Nephron (organoid): Measurements from ENCODE around the gene CD101.
A peak's percentile ranks its signal among the peaks of the same experiment; 100 is the strongest.
"Not testable (repeated sequence)": the region's sequence is repeated elsewhere in the genome, so short reads cannot be mapped to it uniquely, and the experiment has no call there.

Experiments
- H3K27ac Mint-ChIP-seq, 3 experiments: 2 replicates each; pipeline ENCODE4 v1.8.0; 2020; ENCODE audit warnings: mixed read lengths in 3 of 3, mild to moderate bottlenecking in 2 of 3, moderate library complexity in 1 of 3
- H3K27me3 Mint-ChIP-seq: 2 replicates; pipeline ENCODE4 v1.8.0; 2021; ENCODE audit warnings: low read depth, mild to moderate bottlenecking, moderate library complexity, mixed read lengths
- H3K36me3 Mint-ChIP-seq: 2 replicates; pipeline ENCODE4 v1.8.0; 2020; ENCODE audit warnings: low read depth, mixed read lengths
- H3K4me1 Mint-ChIP-seq: 2 replicates; pipeline ENCODE4 v1.8.0; 2020; ENCODE audit warnings: mixed read lengths
- H3K4me3 Mint-ChIP-seq, 3 experiments: 2 replicates each; pipeline ENCODE4 v1.8.0; 2020; ENCODE audit warnings: mild to moderate bottlenecking in 3 of 3, mixed read lengths in 3 of 3, moderate library complexity in 2 of 3
- H3K9me3 Mint-ChIP-seq: 2 replicates; pipeline ENCODE4 v1.8.0; 2020; ENCODE audit warnings: mixed read lengths
- TF ChIP-seq, protein P1 (sequence below), 3 experiments: fragments of 200-600 bp; sonication (generic); IDR thresholded peaks; one replicate each; pipeline ENCODE4 v1.5.0; 2021; ENCODE audit warnings: antibody characterized with exemption in 3 of 3; ENCODE audit not compliant: unreplicated experiment in 3 of 3

CD101 gene

DNA sequence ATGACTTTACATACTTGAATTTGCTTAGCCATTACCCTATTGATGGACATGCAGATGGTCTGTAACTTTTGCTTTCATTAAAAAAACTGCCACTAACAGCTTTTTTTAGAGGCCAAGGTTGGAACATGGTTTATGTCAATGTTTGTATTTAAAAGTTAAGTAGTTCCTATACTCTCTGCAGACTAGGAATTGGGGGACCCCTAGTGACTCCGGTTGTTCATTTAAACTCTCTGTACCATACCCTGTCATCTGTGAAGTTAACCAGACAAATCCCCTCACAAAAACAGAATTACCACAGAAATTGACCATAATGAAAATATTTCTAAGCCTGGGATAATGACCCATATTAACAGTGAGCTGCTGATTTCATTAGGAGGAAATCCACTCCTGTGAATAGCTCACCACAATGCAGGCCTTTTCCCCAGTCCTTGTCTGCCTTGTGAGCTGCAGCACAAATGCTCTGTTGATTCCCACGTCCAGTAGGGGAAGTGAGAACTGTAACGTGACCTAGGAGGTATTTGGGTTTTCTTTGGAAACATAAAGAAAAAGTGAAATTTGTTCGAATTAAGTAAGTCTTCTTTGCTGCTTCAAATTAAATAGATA, 30.2 kb upstream of the CD101 start:
- H3K4me3 Mint-ChIP-seq: no peak overlapping the region
- H3K27ac Mint-ChIP-seq: peak overlapping the region in 1 of 3 experiments; percentile 69
- peaks cover 26% of the 10 kb centered on the region for H3K9me3 Mint-ChIP-seq
- TF ChIP-seq, protein P1, sequence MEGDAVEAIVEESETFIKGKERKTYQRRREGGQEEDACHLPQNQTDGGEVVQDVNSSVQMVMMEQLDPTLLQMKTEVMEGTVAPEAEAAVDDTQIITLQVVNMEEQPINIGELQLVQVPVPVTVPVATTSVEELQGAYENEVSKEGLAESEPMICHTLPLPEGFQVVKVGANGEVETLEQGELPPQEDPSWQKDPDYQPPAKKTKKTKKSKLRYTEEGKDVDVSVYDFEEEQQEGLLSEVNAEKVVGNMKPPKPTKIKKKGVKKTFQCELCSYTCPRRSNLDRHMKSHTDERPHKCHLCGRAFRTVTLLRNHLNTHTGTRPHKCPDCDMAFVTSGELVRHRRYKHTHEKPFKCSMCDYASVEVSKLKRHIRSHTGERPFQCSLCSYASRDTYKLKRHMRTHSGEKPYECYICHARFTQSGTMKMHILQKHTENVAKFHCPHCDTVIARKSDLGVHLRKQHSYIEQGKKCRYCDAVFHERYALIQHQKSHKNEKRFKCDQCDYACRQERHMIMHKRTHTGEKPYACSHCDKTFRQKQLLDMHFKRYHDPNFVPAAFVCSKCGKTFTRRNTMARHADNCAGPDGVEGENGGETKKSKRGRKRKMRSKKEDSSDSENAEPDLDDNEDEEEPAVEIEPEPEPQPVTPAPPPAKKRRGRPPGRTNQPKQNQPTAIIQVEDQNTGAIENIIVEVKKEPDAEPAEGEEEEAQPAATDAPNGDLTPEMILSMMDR (IDR thresholded peaks at IDR 0.05; ENCODE audit: unreplicated experiment in 3 of 3): no peak
- H3K4me1 Mint-ChIP-seq: no peaks in the 10 kb centered on the region
- peaks cover 86% of the 10 kb centered on the region for H3K36me3 Mint-ChIP-seq
- no peaks in the 10 kb centered on the region for H3K27me3 Mint-ChIP-seq

DNA sequence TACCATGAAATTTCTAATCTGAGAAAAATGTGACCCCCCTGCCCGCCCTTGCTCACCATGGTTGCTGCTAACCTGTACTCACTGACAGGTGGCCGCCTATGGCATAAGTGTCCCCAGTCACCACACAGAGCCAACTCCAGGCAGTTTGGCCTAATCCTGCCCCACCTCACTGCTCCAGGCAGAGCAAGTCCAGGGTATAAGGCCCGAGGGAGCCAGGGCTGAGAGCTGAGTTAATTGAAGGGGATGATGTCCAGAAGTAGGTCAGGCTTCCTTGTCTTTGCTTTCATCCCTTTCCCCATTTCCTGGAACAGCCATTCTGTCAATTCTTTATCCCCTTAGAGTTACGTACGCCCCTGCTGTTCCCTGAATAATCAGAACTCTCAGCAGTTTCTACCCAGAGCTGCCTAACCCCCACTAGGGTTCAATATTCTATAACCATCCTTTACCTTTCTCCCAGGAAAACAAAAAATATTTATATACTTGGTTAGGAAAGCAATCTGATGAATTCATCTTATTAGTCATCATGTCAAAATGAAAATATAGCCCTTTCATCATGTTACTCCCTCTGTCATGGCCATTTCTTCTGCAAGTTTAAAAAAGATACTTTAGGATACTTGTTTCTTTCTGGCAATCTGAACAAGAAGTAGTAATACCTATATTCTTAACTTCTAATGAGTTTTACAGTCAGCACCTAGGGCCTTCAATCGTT, 29.4 kb upstream of the CD101 start:
- Mint-ChIP-seq H3K27ac (peak overlapping the region in 2 of 3 experiments; percentile 49 to 69), H3K9me3 (peaks cover 29% of the 10 kb centered on the region), H3K27me3 (no peaks in the 10 kb centered on the region), H3K36me3 (peaks cover 87% of the 10 kb centered on the region), H3K4me3 (no peak overlapping the region), H3K4me1 (no peaks in the 10 kb centered on the region)
- TF ChIP-seq, protein P1 (IDR thresholded peaks at IDR 0.05; ENCODE audit: unreplicated experiment in 3 of 3): no peak

DNA sequence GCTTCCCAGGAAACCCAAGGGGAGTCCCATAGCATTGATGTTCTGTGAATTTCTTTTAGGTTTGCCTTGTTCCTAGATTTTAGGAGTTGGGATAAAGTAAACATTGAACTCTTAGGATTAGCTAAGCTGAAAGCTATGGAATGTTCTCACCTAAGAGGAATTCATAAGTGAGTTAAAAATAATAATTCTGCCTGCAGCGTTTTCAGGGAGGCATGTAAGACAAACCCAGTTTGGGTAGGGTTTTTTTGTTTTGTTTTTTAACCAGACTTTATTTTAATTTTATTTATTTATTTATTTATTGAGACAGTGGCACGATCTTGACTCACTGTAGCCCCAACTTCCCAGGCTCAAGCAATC, 28.9 kb upstream of the CD101 start:
- Mint-ChIP-seq H3K4me1 (no peaks in the 10 kb centered on the region), H3K36me3 (peaks cover 87% of the 10 kb centered on the region)
- TF ChIP-seq, protein P1 (IDR thresholded peaks at IDR 0.05; ENCODE audit: unreplicated experiment in 3 of 3): no peak

DNA sequence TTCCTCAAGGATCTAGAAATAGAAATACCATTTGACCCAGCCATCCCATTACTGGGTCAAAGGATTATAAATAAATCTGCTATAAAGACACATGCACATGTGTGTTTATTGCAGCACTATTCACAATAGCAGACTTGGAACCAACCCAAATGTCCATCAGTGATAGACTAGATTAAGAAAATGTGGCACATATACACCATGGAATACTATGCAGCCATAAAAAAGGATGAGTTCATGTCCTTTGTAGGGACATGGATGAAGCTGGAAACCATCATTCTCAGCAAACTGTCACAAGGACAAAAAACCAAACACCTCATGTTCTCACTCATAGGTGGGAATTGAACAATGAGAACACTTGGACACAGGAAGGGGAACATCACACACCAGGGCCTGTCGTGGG, 21.3 kb upstream of the CD101 start:
- not testable (repeated sequence) for H3K4me3 Mint-ChIP-seq, H3K27ac Mint-ChIP-seq

More for the DNA sequence above, 28.9 kb upstream of the CD101 start:
- H3K4me3 Mint-ChIP-seq: no peak overlapping the region
- H3K27me3 Mint-ChIP-seq: no peaks in the 10 kb centered on the region
- H3K9me3 Mint-ChIP-seq: peaks cover 35% of the 10 kb centered on the region
- H3K27ac Mint-ChIP-seq: no peak overlapping the region

DNA sequence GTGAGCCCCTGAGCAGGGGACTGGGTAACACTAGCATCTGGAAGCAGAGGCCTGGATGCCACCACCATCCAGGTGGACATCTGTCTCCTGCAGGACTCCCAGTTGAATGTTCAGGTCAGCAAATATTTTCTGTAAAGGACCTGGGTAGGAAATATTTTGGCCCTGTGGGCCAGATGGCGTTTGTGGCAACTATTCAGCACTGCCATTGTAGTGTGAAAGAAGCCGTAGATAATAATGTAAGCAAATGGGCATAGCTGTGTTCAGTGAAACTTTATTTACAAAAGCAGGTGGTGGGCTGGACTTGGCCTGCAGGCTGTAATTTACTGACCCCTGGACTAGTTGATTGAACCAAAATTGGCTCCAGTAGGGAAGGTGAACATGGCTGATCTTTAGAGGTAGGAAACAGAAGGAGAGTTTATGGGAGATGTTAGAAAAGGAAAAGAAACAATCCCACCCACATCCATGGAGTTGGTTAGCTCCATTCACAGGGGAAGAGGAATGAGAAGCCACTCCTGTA, 20.0 kb upstream of the CD101 start:
- Mint-ChIP-seq H3K27me3 (no peaks in the 10 kb centered on the region), H3K4me3 (no peak overlapping the region), H3K36me3 (peaks cover 63% of the 10 kb centered on the region), H3K27ac (peak overlapping the region in 2 of 3 experiments; percentile 38 to 42), H3K4me1 (peaks cover 27% of the 10 kb centered on the region), H3K9me3 (peaks cover 17% of the 10 kb centered on the region)
- TF ChIP-seq, protein P1 (IDR thresholded peaks at IDR 0.05; ENCODE audit: unreplicated experiment in 3 of 3): no peak

More for the DNA sequence above, 21.3 kb upstream of the CD101 start:
- not testable (repeated sequence) for H3K27me3 Mint-ChIP-seq
- Mint-ChIP-seq H3K9me3 (peaks cover 28% of the 10 kb centered on the region), H3K36me3 (peaks cover 67% of the 10 kb centered on the region), H3K4me1 (peaks cover 19% of the 10 kb centered on the region)

DNA sequence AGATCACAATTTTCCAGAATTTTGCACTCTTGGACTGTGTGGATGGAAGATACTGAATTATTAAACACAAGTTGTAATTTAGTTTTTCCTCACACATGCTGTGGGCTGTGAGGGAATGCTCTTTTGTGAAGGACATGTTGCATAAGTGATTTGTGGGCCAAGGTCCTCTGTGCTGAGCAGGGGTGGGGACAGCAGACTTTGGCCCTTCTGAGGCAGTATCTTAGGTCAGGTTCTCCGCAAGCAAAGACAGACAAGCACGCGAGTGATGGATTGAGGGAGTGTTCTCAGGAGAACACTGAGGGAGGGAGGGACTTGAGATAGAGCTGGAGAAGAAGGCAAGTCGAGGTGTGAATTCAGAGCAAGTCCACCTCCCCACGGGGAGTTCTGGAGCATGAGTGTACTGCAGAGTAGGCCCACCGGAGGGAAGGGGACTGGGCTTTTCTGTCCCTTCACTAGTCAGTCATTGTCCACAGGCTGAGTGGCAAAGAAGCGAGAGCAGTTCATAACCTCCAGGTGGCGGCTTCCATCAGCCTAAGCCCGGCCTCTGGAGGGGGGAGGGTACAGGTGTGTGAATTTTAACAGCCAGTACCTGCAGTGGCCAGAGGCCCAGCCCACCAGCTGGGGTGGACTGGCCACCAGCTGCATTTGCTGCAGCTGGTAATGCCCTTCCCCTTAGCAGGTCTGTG, 19.1 kb upstream of the CD101 start:
- H3K36me3 Mint-ChIP-seq: peaks cover 63% of the 10 kb centered on the region

More for the DNA sequence above, 19.1 kb upstream of the CD101 start:
- TF ChIP-seq, protein P1 (IDR thresholded peaks at IDR 0.05; ENCODE audit: unreplicated experiment in 3 of 3): no peak
- peaks cover 35% of the 10 kb centered on the region for H3K4me1 Mint-ChIP-seq
- H3K9me3 Mint-ChIP-seq: peaks cover 13% of the 10 kb centered on the region
- H3K27ac Mint-ChIP-seq: peak overlapping the region in 1 of 3 experiments; percentile 82
- H3K4me3 Mint-ChIP-seq: no peak overlapping the region
- H3K27me3 Mint-ChIP-seq: no peaks in the 10 kb centered on the region
